ENCODE measurements around the gene HPN.

HPN gene

DNA sequence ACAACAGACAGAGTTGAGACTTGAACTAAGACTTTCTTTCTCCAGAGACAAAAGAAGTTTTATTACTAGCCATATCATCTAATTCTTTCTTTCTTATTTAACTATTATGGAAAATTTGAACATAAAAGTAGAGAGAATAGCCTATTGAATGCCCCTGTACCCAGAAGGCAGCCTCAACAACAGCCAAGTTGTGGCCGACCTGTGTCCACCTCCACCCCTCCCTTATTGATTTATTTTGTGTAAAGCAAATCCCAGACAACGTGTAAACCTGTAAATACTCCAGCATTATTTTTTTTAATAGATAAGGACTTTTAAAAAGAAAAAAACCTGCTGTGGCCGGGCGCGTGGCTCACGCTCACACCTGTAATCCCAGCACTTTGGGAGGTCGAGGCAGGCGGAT, 48.0 kb downstream of the HPN start:
- H3K36me3 ChIP-seq (ENCODE audit: control insufficient read depth, insufficient read depth, low read length), result no peaks in the 10 kb centered on the region
- no peaks in the 10 kb centered on the region for H3K9me3 ChIP-seq (ENCODE audit: control insufficient read depth, low read length)
- no peak overlapping the region for H3K27ac ChIP-seq (ENCODE audit: low read depth, low read length, severe bottlenecking)
- H3K4me3 ChIP-seq (ENCODE audit: extremely low read depth, insufficient read depth, low read length, poor library complexity, severe bottlenecking), result no peak overlapping the region
- WGBS, 2 experiments (ENCODE audit: insufficient coverage in 2 of 2), result 91 to 100% methylated on average over 4 to 6 of the region's 8 CpGs
- peaks cover 12% of the 10 kb centered on the region for H3K4me1 ChIP-seq (ENCODE audit: control insufficient read depth, insufficient read depth, low read length, poor library complexity, severe bottlenecking)

GRCh38 chr19:35090160-35090505, 48.6 kb downstream of the HPN start:
- Histone ChIP-seq H3K36me3 (ENCODE audit: control insufficient read depth, insufficient read depth, low read length) (no peaks in the 10 kb centered on the region), H3K27ac (ENCODE audit: low read depth, low read length, severe bottlenecking) (no peak overlapping the region), H3K9me3 (ENCODE audit: control insufficient read depth, low read length) (no peaks in the 10 kb centered on the region), H3K4me1 (ENCODE audit: control insufficient read depth, insufficient read depth, low read length, poor library complexity, severe bottlenecking) (peaks cover 12% of the 10 kb centered on the region), H3K4me3 (ENCODE audit: extremely low read depth, insufficient read depth, low read length, poor library complexity, severe bottlenecking) (no peak overlapping the region)
- WGBS, 2 experiments (ENCODE audit: insufficient coverage in 2 of 2), result 82 to 85% methylated on average over 7 to 9 of the region's 9 CpGs

DNA sequence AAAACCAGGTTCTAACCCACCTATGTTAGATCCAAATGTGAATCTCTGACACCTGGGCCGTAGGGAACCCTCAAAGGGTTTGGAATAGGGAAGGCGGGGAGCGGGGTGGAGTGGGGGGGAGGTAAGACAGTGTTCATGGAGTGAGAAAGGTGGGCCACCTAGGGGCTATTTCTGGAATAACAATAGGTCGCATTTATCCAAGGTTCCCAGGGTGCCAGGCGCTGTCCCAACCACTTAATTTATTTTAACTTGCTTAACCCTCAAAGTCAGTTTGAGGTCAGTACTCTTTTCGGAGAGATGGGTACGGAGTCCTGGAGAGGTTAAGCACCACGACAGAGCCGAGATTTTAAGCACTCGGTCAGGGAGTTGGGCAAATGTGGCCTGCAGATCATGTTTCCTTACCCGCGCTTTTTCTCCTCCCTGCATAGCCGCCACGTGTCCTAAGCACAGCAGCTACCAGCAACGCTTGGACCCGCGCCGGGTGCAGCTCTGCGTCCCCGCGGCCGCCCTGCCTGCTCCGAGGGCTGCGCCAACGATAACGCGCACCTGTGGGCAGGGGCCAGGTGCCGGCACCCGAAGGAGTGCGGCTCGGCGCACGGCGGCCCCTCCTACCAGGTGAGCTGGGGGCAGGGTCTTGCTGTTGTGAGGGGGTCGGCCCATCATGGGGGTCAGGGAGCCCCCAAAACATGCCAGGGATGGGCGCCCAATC, 49.1 kb downstream of the HPN start:
- Histone ChIP-seq H3K27ac (ENCODE audit: low read depth, low read length, severe bottlenecking) (no peak overlapping the region), H3K36me3 (ENCODE audit: control insufficient read depth, insufficient read depth, low read length) (no peaks in the 10 kb centered on the region), H3K4me1 (ENCODE audit: control insufficient read depth, insufficient read depth, low read length, poor library complexity, severe bottlenecking) (peaks cover 12% of the 10 kb centered on the region), H3K4me3 (ENCODE audit: extremely low read depth, insufficient read depth, low read length, poor library complexity, severe bottlenecking) (no peak overlapping the region), H3K9me3 (ENCODE audit: control insufficient read depth, low read length) (no peaks in the 10 kb centered on the region)
- 48 to 49% methylated on average over 26 to 33 of the region's 36 CpGs for WGBS, 2 experiments (ENCODE audit: insufficient coverage in 2 of 2)

DNA sequence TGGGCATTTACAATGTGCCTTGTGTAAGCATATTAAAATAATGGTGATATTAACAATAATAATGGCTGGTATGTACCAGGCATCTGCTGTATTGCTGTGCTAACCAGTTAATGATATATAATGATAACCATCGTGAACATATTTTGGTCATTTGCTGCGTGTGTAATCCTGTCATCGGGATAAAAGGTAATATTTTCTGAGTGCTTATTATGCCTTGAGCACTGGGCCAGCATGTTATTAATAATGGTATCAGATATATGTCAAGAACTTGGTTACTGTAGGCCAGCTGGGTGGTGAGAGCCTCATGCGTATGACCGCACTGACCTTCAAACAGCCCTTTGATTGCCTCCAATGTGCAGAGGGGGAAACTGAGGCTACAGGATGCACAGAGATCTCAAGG, 51.9 kb downstream of the HPN start:
- Histone ChIP-seq H3K4me3 (ENCODE audit: extremely low read depth, insufficient read depth, low read length, poor library complexity, severe bottlenecking) (no peak overlapping the region), H3K4me1 (ENCODE audit: control insufficient read depth, insufficient read depth, low read length, poor library complexity, severe bottlenecking) (peaks cover 6% of the 10 kb centered on the region), H3K36me3 (ENCODE audit: control insufficient read depth, insufficient read depth, low read length) (no peaks in the 10 kb centered on the region), H3K27ac (ENCODE audit: low read depth, low read length, severe bottlenecking) (no peak overlapping the region), H3K9me3 (ENCODE audit: control insufficient read depth, low read length) (no peaks in the 10 kb centered on the region)
- 95 to 97% methylated on average over 5 of the region's 5 CpGs for WGBS, 2 experiments (ENCODE audit: insufficient coverage in 2 of 2)

DNA sequence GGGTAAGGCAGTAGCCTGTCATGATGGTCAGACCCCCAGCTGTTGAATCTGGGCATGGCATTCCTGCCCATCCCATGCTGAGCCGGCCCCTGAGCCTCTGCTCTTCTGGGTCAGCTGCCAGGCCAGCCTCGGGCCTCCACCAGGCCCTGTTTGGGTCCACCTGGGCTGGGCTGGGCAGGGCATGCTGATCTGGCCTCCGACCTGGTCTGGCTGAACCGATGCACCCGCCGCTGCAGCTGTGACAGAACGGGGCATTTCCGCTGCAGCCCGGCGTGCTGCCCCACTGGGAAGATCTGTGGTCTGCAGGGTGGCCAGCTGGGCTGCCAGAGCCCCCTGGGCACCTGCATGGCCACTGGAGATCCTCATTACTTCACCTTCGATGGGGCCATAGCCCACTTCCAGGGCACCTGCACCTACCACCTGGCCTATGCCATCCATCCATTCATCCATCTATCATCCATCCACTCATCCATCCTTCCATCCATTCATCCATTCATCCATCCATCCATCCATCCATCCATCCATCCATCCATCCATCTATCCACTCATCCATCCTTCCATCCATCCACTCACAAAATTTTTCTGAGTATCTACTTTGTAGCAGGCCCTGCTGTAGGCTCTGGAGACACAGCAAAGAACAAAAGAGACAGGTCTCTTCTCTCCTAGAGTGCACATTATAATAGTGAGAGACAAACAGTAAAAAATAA, 52.6 kb downstream of the HPN start:
- H3K4me1 ChIP-seq (ENCODE audit: control insufficient read depth, insufficient read depth, low read length, poor library complexity, severe bottlenecking), result no peaks in the 10 kb centered on the region
- H3K4me3 ChIP-seq (ENCODE audit: extremely low read depth, insufficient read depth, low read length, poor library complexity, severe bottlenecking), result no peak overlapping the region
- WGBS, 2 experiments (ENCODE audit: insufficient coverage in 2 of 2), result 89 to 92% methylated on average over 11 of the region's 11 CpGs
- no peak overlapping the region for H3K27ac ChIP-seq (ENCODE audit: low read depth, low read length, severe bottlenecking)
- no peaks in the 10 kb centered on the region for H3K36me3 ChIP-seq (ENCODE audit: control insufficient read depth, insufficient read depth, low read length)
- no peaks in the 10 kb centered on the region for H3K9me3 ChIP-seq (ENCODE audit: control insufficient read depth, low read length)

- Histone ChIP-seq H3K9me3 (ENCODE audit: control insufficient read depth, low read length) (no peaks in the 10 kb centered on the region), H3K36me3 (ENCODE audit: control insufficient read depth, insufficient read depth, low read length) (no peaks in the 10 kb centered on the region), H3K4me1 (ENCODE audit: control insufficient read depth, insufficient read depth, low read length, poor library complexity, severe bottlenecking) (no peaks in the 10 kb centered on the region), H3K4me3 (ENCODE audit: extremely low read depth, insufficient read depth, low read length, poor library complexity, severe bottlenecking) (no peak overlapping the region), H3K27ac (ENCODE audit: low read depth, low read length, severe bottlenecking) (no peak overlapping the region)
- WGBS, 2 experiments (ENCODE audit: insufficient coverage in 2 of 2), result 93 to 96% methylated on average over 3 to 4 of the region's 4 CpGs
These were observed 53.1 kb downstream of the HPN start for GRCh38 chr19:35094656-35095055.

DNA sequence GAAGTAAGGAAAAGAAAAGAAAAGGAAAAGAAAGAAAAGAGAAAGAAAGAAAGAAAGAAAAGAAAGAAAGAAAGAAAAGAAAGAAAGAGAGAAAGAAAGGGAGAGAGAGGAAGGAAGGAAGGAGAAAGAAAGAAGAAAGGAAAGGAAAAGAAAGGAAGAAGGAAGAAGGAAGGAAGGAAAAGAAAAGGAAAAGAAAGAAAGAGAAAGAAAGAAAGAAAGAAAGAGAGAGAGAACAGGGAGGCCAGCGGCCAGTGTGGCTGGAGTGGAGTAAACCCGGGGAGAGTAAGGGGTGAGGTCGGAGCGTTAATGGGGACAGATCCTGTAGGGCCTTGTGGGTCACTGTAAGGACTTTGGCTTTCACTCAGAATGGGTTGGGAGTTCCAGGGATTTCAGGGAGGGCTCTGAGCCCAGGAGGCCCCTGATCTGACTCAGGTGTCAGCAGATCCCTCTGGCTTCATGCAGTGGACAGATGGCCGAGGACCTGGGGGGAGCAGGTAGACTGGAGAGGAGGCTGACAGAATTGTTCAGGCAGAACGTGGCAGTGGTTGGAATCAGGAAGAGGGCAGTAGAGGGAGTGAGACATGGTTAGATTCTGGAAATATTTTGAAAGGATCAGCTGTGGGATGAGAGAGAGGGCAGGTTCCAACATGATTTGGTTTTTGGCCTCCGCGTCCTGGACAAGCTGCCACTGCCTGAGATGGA, 54.3 kb downstream of the HPN start:
- Histone ChIP-seq H3K27ac (ENCODE audit: low read depth, low read length, severe bottlenecking) (no peak overlapping the region), H3K9me3 (ENCODE audit: control insufficient read depth, low read length) (no peaks in the 10 kb centered on the region), H3K4me1 (ENCODE audit: control insufficient read depth, insufficient read depth, low read length, poor library complexity, severe bottlenecking) (no peaks in the 10 kb centered on the region), H3K36me3 (ENCODE audit: control insufficient read depth, insufficient read depth, low read length) (no peaks in the 10 kb centered on the region), H3K4me3 (ENCODE audit: extremely low read depth, insufficient read depth, low read length, poor library complexity, severe bottlenecking) (no peak overlapping the region)
- 76 to 79% methylated on average over 8 of the region's 8 CpGs for WGBS, 2 experiments (ENCODE audit: insufficient coverage in 2 of 2)

DNA sequence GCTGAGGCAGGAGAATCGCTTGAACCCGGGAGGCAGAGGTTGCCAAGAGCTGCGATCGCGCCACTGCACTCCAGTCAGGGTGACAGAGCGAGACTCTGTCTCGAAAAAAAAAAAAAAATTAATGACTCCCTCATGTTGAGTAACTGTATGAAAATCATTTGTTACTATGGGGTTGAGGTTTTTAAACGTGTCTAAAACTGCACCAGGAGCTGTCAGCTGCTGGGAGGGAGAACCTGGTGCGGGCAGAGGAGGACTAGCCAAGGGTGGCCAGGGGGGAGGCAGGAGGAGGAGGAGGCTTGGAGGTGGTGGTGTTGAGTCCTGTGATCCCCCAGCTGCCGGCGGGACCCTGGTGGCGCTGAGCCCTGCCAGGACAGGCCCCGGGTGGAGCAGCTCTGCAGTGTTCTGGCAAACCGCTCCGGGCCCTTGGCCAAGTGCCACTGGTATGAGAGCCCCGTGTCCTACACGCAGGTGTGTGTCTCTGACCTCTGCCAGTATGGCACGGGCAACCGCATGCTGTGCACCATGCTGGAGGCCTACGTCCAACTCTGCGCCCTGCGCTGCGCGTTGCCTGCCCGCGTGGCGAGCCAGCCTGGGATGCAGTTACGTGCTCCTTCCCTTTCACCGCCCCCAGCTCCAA, 57.0 kb downstream of the HPN start:
- Histone ChIP-seq H3K4me3 (ENCODE audit: extremely low read depth, insufficient read depth, low read length, poor library complexity, severe bottlenecking) (no peak overlapping the region), H3K9me3 (ENCODE audit: control insufficient read depth, low read length) (no peaks in the 10 kb centered on the region), H3K36me3 (ENCODE audit: control insufficient read depth, insufficient read depth, low read length) (no peaks in the 10 kb centered on the region), H3K4me1 (ENCODE audit: control insufficient read depth, insufficient read depth, low read length, poor library complexity, severe bottlenecking) (no peaks in the 10 kb centered on the region), H3K27ac (ENCODE audit: low read depth, low read length, severe bottlenecking) (no peak overlapping the region)
- 93 to 95% methylated on average over 25 to 28 of the region's 29 CpGs for WGBS, 2 experiments (ENCODE audit: insufficient coverage in 2 of 2)

- Histone ChIP-seq H3K9me3 (ENCODE audit: control insufficient read depth, low read length) (no peaks in the 10 kb centered on the region), H3K36me3 (ENCODE audit: control insufficient read depth, insufficient read depth, low read length) (no peaks in the 10 kb centered on the region), H3K4me1 (ENCODE audit: control insufficient read depth, insufficient read depth, low read length, poor library complexity, severe bottlenecking) (no peaks in the 10 kb centered on the region), H3K27ac (ENCODE audit: low read depth, low read length, severe bottlenecking) (no peak overlapping the region), H3K4me3 (ENCODE audit: extremely low read depth, insufficient read depth, low read length, poor library complexity, severe bottlenecking) (no peak overlapping the region)
- 86 to 88% methylated on average over 20 of the region's 21 CpGs for WGBS, 2 experiments (ENCODE audit: insufficient coverage in 2 of 2)
These were observed 57.8 kb downstream of the HPN start for GRCh38 chr19:35099155-35099896.

- 93 to 99% methylated on average over 11 to 12 of the region's 13 CpGs for WGBS, 2 experiments (ENCODE audit: insufficient coverage in 2 of 2)
These were observed 58.4 kb downstream of the HPN start for GRCh38 chr19:35099897-35100275.

More at GRCh38 chr19:35099897-35100275, 58.4 kb downstream of the HPN start:
- no peaks in the 10 kb centered on the region for H3K4me1 ChIP-seq (ENCODE audit: control insufficient read depth, insufficient read depth, low read length, poor library complexity, severe bottlenecking)
- H3K4me3 ChIP-seq (ENCODE audit: extremely low read depth, insufficient read depth, low read length, poor library complexity, severe bottlenecking), result no peak overlapping the region
- H3K36me3 ChIP-seq (ENCODE audit: control insufficient read depth, insufficient read depth, low read length), result no peaks in the 10 kb centered on the region
- H3K9me3 ChIP-seq (ENCODE audit: control insufficient read depth, low read length), result no peaks in the 10 kb centered on the region
- no peak overlapping the region for H3K27ac ChIP-seq (ENCODE audit: low read depth, low read length, severe bottlenecking)
